Activated T-helper 2 cell treated with anti-CD3 and anti-CD28 coated beads, Interferon-gamma antibody, Interleukin-2, Interleukin-4, amounts not matched to agents 10 μg/mL and 5 μg/mL and 100 μg/mL, durations not matched to agents 14 hours and 24 hours and 36 hours (primary cell): ENCODE measurements around the gene STRADB. TPM values are rescaled to one million over a fixed set of nuclear protein-coding genes. Genes with fewer than 3 reads are reported as not detected.
A peak's percentile ranks its signal among the peaks of the same experiment; 100 is the strongest.

Experiments
- DNase-seq: peaks from one replicate; pipeline ENCODE4 v3.0.0; 2021; ENCODE audit warnings: low spot score
- H3K27ac Mint-ChIP-seq: one replicate; pipeline ENCODE4 v1.8.0; 2021; ENCODE audit warnings: mixed read lengths
- H3K27me3 Mint-ChIP-seq: one replicate; pipeline ENCODE4 v1.8.0; 2021; ENCODE audit warnings: low read depth, mixed read lengths
- H3K36me3 Mint-ChIP-seq: one replicate; pipeline ENCODE4 v1.8.0; 2021; ENCODE audit warnings: low read depth, mixed read lengths
- H3K4me1 Mint-ChIP-seq: one replicate; pipeline ENCODE4 v1.8.0; 2021; ENCODE audit warnings: low read depth, mixed read lengths
- H3K4me3 Mint-ChIP-seq: one replicate; pipeline ENCODE4 v1.8.0; 2021; ENCODE audit warnings: low read depth, mild to moderate bottlenecking, moderate library complexity, mixed read lengths
- H3K9me3 Mint-ChIP-seq: one replicate; pipeline ENCODE4 v1.8.0; 2021; ENCODE audit warnings: mixed read lengths
- intact Hi-C: fragments of 100-400 bp; cut with micrococcal nuclease; formaldehyde crosslinking; loops from one replicate; pipeline ENCODE4 v1.15.1; 2023
- total RNA-seq: library from RNA; stranded (reverse); gene quantifications from 2 replicates; pipeline ENCODE4 v1.2.3, GENCODE V29; 2022

The STRADB gene
- total RNA-seq, 1 donor from 2014 or later: 20.7 TPM

GRCh38 chr2:201452922-201453643 lies 1.5 kb downstream of the STRADB start:
- intact Hi-C loops: loop anchor here (5.0 kb wide), 2 partner anchors 271 to 579 kb away; partner anchors contain the start of genes CASP10 and FZD7
- Mint-ChIP-seq H3K9me3 (no peaks in the 10 kb centered on the region), H3K4me1 (peaks cover 32% of the 10 kb centered on the region), H3K27me3 (peaks cover 8% of the 10 kb centered on the region), H3K36me3 (peaks cover 10% of the 10 kb centered on the region), H3K4me3 (peak overlapping the region; percentile 89), H3K27ac (no peak overlapping the region)
- no peak for DNase-seq

- no peak for DNase-seq
- peaks cover 7% of the 10 kb centered on the region for H3K4me1 Mint-ChIP-seq
- no peak overlapping the region for H3K4me3 Mint-ChIP-seq
- H3K36me3 Mint-ChIP-seq: peaks cover 41% of the 10 kb centered on the region
- H3K27ac Mint-ChIP-seq: no peak overlapping the region
- intact Hi-C loops: no loop called here
- peaks cover 6% of the 10 kb centered on the region for H3K27me3 Mint-ChIP-seq
- peaks cover 11% of the 10 kb centered on the region for H3K9me3 Mint-ChIP-seq
These were observed 6.8 kb downstream of the STRADB start for GRCh38 chr2:201458381-201458780.

GRCh38 chr2:201460532-201460931 lies 9.0 kb downstream of the STRADB start:
- Mint-ChIP-seq H3K36me3 (peaks cover 48% of the 10 kb centered on the region), H3K4me1 (peaks cover 1% of the 10 kb centered on the region), H3K4me3 (no peak overlapping the region), H3K9me3 (peaks cover 11% of the 10 kb centered on the region), H3K27ac (no peak overlapping the region), H3K27me3 (no peaks in the 10 kb centered on the region)
- DNase-seq: no peak
- intact Hi-C loops: no loop called here

GRCh38 chr2:201464547-201464946 lies 13.0 kb downstream of the STRADB start:
- H3K4me3 Mint-ChIP-seq: no peak overlapping the region
- H3K27ac Mint-ChIP-seq: no peak overlapping the region
- no peaks in the 10 kb centered on the region for H3K27me3 Mint-ChIP-seq
- H3K36me3 Mint-ChIP-seq: peaks cover 49% of the 10 kb centered on the region
- H3K4me1 Mint-ChIP-seq: peaks cover 10% of the 10 kb centered on the region
- H3K9me3 Mint-ChIP-seq: peaks cover 11% of the 10 kb centered on the region
- DNase-seq: no peak
- intact Hi-C loops: no loop called here

GRCh38 chr2:201465524-201465971 lies 14.0 kb downstream of the STRADB start:
- intact Hi-C loops: no loop called here
- DNase-seq: no peak
- Mint-ChIP-seq H3K4me1 (peaks cover 10% of the 10 kb centered on the region), H3K9me3 (peaks cover 9% of the 10 kb centered on the region), H3K27me3 (no peaks in the 10 kb centered on the region), H3K4me3 (no peak overlapping the region), H3K36me3 (peaks cover 45% of the 10 kb centered on the region), H3K27ac (no peak overlapping the region)

- H3K36me3 Mint-ChIP-seq: peaks cover 45% of the 10 kb centered on the region
- no peak overlapping the region for H3K27ac Mint-ChIP-seq
- DNase-seq: no peak
- no peak overlapping the region for H3K4me3 Mint-ChIP-seq
- H3K4me1 Mint-ChIP-seq: peaks cover 13% of the 10 kb centered on the region
- peaks cover 7% of the 10 kb centered on the region for H3K9me3 Mint-ChIP-seq
- H3K27me3 Mint-ChIP-seq: no peaks in the 10 kb centered on the region
- intact Hi-C loops: no loop called here
These were observed 14.6 kb downstream of the STRADB start for GRCh38 chr2:201466050-201466675.

- no peak for DNase-seq
- no peaks in the 10 kb centered on the region for H3K9me3 Mint-ChIP-seq
- no peak overlapping the region for H3K4me3 Mint-ChIP-seq
- H3K27ac Mint-ChIP-seq: no peak overlapping the region
- no peaks in the 10 kb centered on the region for H3K27me3 Mint-ChIP-seq
- peaks cover 33% of the 10 kb centered on the region for H3K36me3 Mint-ChIP-seq
- peaks cover 14% of the 10 kb centered on the region for H3K4me1 Mint-ChIP-seq
- intact Hi-C loops: no loop called here
These were observed 16.1 kb downstream of the STRADB start for GRCh38 chr2:201467666-201468065.

GRCh38 chr2:201470821-201471731 lies 19.5 kb downstream of the STRADB start:
- Mint-ChIP-seq H3K27ac (no peak overlapping the region), H3K36me3 (peaks cover 46% of the 10 kb centered on the region), H3K27me3 (no peaks in the 10 kb centered on the region), H3K4me3 (no peak overlapping the region), H3K4me1 (peaks cover 14% of the 10 kb centered on the region), H3K9me3 (no peaks in the 10 kb centered on the region)
- intact Hi-C loops: no loop called here
- DNase-seq: no peak

- intact Hi-C loops: no loop called here
- Mint-ChIP-seq H3K27me3 (no peaks in the 10 kb centered on the region), H3K4me1 (peaks cover 14% of the 10 kb centered on the region), H3K4me3 (no peak overlapping the region), H3K9me3 (no peaks in the 10 kb centered on the region), H3K36me3 (peaks cover 45% of the 10 kb centered on the region), H3K27ac (no peak overlapping the region)
- DNase-seq: no peak
These were observed 20.3 kb downstream of the STRADB start for GRCh38 chr2:201471732-201472393.

- peaks cover 45% of the 10 kb centered on the region for H3K36me3 Mint-ChIP-seq
- H3K9me3 Mint-ChIP-seq: no peaks in the 10 kb centered on the region
- intact Hi-C loops: no loop called here
- no peak overlapping the region for H3K4me3 Mint-ChIP-seq
- H3K27ac Mint-ChIP-seq: no peak overlapping the region
- H3K27me3 Mint-ChIP-seq: no peaks in the 10 kb centered on the region
- peaks cover 14% of the 10 kb centered on the region for H3K4me1 Mint-ChIP-seq
- DNase-seq: no peak
These were observed 20.9 kb downstream of the STRADB start for GRCh38 chr2:201472411-201472810.

- H3K36me3 Mint-ChIP-seq: peaks cover 4% of the 10 kb centered on the region
- H3K27me3 Mint-ChIP-seq: peaks cover 5% of the 10 kb centered on the region
- intact Hi-C loops: no loop called here
- no peaks in the 10 kb centered on the region for H3K4me1 Mint-ChIP-seq
- no peak overlapping the region for H3K4me3 Mint-ChIP-seq
- no peak for DNase-seq
- no peak overlapping the region for H3K27ac Mint-ChIP-seq
- H3K9me3 Mint-ChIP-seq: no peaks in the 10 kb centered on the region
These were observed 31.0 kb downstream of the STRADB start for GRCh38 chr2:201482543-201482942.

- peaks cover 10% of the 10 kb centered on the region for H3K27me3 Mint-ChIP-seq
- intact Hi-C loops: no loop called here
- H3K27ac Mint-ChIP-seq: no peak overlapping the region
- peaks cover 4% of the 10 kb centered on the region for H3K36me3 Mint-ChIP-seq
- DNase-seq: no peak
- H3K4me3 Mint-ChIP-seq: no peak overlapping the region
- no peaks in the 10 kb centered on the region for H3K4me1 Mint-ChIP-seq
- no peaks in the 10 kb centered on the region for H3K9me3 Mint-ChIP-seq
These were observed 31.8 kb downstream of the STRADB start for GRCh38 chr2:201483342-201483741.
